ENCODE results near the gene CATSPERB.

DNA sequence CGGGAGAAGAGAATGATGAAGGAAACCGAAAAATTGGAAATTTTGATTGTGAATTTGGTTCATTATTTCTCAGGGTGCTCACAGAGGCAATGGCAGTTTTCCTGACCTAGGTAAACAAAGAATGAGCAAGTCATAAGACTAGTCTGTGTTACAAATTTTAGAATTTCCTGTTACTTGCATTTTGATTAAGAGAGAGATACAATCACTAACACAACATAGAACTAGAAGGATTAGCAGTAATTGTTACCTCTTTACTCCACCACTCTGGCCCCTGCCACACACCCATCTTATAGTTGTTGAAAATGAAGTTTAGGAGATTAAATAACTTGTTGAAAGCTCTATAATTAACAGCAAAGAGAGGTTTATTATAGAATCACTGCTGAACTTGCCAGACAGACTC lies 62.0 kb downstream of the CATSPERB start:
- TF ChIP-seq ZSCAN29 (IDR thresholded peaks at IDR 0.05) (no peak), IRF4 (IDR thresholded peaks at IDR 0.05; ENCODE audit: low read depth, low read length) (no peak), POLR2A (IDR thresholded peaks at IDR 0.05; ENCODE audit: low read depth, low read length) (no peak), BRCA1 (IDR thresholded peaks at IDR 0.05; ENCODE audit: low read depth, low read length) (no peak), POLR2AphosphoS2 (IDR thresholded peaks at IDR 0.05; ENCODE audit: low read depth, low read length) (no peak), SUZ12 (IDR thresholded peaks at IDR 0.05; ENCODE audit: unreplicated experiment) (no peak), TCF3 (IDR thresholded peaks at IDR 0.05; ENCODE audit: borderline replicate concordance, insufficient read depth, low read depth, low read length) (no peak), CHD2 (IDR thresholded peaks at IDR 0.05; ENCODE audit: borderline replicate concordance, low read depth, low read length) (no peak), JUNB (IDR thresholded peaks at IDR 0.05) (no peak), POLR2AphosphoS5 (IDR thresholded peaks at IDR 0.05; ENCODE audit: low read length) (no peak)
- TF ChIP-seq, protein P1, sequence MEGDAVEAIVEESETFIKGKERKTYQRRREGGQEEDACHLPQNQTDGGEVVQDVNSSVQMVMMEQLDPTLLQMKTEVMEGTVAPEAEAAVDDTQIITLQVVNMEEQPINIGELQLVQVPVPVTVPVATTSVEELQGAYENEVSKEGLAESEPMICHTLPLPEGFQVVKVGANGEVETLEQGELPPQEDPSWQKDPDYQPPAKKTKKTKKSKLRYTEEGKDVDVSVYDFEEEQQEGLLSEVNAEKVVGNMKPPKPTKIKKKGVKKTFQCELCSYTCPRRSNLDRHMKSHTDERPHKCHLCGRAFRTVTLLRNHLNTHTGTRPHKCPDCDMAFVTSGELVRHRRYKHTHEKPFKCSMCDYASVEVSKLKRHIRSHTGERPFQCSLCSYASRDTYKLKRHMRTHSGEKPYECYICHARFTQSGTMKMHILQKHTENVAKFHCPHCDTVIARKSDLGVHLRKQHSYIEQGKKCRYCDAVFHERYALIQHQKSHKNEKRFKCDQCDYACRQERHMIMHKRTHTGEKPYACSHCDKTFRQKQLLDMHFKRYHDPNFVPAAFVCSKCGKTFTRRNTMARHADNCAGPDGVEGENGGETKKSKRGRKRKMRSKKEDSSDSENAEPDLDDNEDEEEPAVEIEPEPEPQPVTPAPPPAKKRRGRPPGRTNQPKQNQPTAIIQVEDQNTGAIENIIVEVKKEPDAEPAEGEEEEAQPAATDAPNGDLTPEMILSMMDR (IDR thresholded peaks at IDR 0.05 in 2 of 3, conservative IDR thresholded peaks at IDR 0.05 in 1 of 3; ENCODE audit: control insufficient read depth in 2 of 3, extremely low read depth in 1 of 3, insufficient read depth in 1 of 3, low read depth in 3 of 3, low read length in 3 of 3): no peak
- TF ChIP-seq, protein P2, sequence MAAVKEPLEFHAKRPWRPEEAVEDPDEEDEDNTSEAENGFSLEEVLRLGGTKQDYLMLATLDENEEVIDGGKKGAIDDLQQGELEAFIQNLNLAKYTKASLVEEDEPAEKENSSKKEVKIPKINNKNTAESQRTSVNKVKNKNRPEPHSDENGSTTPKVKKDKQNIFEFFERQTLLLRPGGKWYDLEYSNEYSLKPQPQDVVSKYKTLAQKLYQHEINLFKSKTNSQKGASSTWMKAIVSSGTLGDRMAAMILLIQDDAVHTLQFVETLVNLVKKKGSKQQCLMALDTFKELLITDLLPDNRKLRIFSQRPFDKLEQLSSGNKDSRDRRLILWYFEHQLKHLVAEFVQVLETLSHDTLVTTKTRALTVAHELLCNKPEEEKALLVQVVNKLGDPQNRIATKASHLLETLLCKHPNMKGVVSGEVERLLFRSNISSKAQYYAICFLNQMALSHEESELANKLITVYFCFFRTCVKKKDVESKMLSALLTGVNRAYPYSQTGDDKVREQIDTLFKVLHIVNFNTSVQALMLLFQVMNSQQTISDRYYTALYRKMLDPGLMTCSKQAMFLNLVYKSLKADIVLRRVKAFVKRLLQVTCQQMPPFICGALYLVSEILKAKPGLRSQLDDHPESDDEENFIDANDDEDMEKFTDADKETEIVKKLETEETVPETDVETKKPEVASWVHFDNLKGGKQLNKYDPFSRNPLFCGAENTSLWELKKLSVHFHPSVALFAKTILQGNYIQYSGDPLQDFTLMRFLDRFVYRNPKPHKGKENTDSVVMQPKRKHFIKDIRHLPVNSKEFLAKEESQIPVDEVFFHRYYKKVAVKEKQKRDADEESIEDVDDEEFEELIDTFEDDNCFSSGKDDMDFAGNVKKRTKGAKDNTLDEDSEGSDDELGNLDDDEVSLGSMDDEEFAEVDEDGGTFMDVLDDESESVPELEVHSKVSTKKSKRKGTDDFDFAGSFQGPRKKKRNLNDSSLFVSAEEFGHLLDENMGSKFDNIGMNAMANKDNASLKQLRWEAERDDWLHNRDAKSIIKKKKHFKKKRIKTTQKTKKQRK (IDR thresholded peaks at IDR 0.05; ENCODE audit: low read depth, low read length): no peak

Measured in GM12878 (cell line).